ENCODE measurements around the gene EIF1AD. TPM values are rescaled to one million over a fixed set of nuclear protein-coding genes. Genes with fewer than 3 reads are reported as not detected.

EIF1AD gene
- total and polyA plus RNA-seq, 4 donors = 22.0 to 33.2 (median 28.7) TPM

DNA sequence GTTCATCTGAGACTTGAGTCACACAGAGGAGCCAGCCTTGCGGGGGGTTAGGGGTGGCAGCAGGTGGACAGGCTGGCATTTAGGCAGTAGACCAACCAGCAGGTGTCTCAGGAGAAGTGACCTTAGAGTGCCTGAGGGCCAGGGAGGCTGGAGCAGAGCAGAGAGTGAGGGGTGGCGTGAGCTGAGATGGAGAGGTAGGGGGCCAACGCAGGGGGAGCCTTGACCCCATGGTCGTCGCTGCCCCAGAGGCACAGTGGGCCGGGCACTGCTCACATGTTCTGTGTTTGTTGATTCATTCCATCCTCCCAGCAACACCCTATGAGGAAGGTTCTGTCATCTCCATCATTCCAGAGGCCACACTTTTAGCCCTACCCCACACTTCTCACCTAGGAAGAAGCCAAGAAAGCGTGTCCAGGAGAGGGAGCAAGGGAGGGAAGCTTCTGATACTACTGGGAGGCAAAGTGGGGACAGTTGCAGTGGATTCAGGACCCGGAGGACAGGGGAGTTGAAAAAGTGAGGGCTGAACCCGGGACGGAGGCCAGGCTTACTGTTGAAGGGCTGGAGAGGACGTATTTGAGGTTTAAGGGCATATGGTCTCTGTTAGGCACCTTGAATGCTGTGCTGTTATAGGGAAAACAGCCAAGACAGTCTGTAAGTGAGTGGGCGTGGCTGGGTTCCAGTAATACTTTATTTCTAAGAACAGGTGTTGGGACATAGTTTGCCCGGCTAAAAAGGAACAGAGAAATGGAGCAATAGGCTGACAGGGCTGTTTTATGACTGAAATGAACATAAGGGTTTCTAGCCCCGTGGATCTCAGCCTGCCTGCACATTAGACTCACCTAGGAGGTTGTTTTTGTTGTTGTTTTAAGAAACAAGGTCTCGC, 33.1 kb downstream of the EIF1AD start:
- Histone ChIP-seq H3K36me3 (ENCODE audit: control insufficient read depth in 4 of 4, insufficient read depth in 4 of 4, low read length in 4 of 4) (peaks cover 17 to 52% (median 34%) of the 10 kb centered on the region in 4 donors), H3K4me1 (ENCODE audit: control insufficient read depth in 5 of 5, insufficient read depth in 5 of 5, low read length in 5 of 5) (peaks cover 0 to 3% (median 0%) of the 10 kb centered on the region in 5 donors), H3K27me3 (ENCODE audit: control insufficient read depth in 3 of 3, insufficient read depth in 3 of 3, low read length in 2 of 3) (no peaks in the 10 kb centered on the region), H3K4me3 (no peak overlapping the region), H3K9me3 (ENCODE audit: control insufficient read depth in 4 of 4, insufficient read depth in 3 of 4, low read length in 3 of 4) (no peaks in the 10 kb centered on the region), H3K27ac (ENCODE audit: low read depth in 1 of 2, low read length in 1 of 2) (peak overlapping the region in 1 of 2 donors; percentile 69), H3K9ac (ENCODE audit: insufficient read depth in 1 of 2, low read length in 2 of 2) (no peak overlapping the region)
- DNase-seq (no peak), ATAC-seq (ENCODE audit: insufficient read depth, low FRiP score) (peak; percentile 55)
- no peak for TF ChIP-seq CTCF (IDR thresholded peaks at IDR 0.05; ENCODE audit: control extremely low read depth, extremely low read depth)
- 63 to 67% methylated on average over 15 of the region's 15 CpGs for WGBS, 2 donors

DNA sequence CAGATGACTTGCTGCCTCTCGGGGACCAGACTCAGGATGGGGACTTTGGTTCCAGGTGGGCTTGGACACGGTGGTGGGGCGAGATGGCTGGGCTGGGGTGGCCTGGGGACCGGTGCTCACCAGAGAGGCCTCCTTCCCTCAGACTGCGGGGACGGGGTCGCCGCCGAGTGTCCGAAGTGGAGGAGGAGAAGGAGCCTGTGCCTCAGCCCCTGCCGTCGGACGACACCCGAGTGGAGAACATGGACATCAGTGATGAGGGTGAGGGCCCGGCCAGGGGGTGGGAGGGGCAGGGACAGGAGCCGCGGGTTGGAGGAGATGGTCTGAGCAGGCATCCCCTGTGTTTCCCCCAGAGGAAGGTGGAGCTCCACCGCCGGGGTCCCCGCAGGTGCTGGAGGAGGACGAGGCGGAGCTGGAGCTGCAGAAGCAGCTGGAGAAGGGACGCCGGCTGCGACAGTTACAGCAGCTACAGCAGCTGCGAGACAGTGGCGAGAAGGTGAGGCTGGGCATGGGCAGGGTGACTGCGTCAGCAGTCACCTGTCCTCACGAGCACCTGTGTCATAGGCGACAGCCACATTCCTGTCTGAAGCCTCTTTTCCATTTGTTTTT, 34.5 kb downstream of the EIF1AD start:
- Histone ChIP-seq H3K4me1 (ENCODE audit: control insufficient read depth in 5 of 5, insufficient read depth in 5 of 5, low read length in 5 of 5) (peaks cover 3 to 10% (median 8%) of the 10 kb centered on the region in 5 donors), H3K36me3 (ENCODE audit: control insufficient read depth in 4 of 4, insufficient read depth in 4 of 4, low read length in 4 of 4) (peaks cover 17 to 53% (median 31%) of the 10 kb centered on the region in 4 donors), H3K4me3 (no peak overlapping the region), H3K9ac (ENCODE audit: insufficient read depth in 1 of 2, low read length in 2 of 2) (no peak overlapping the region), H3K27ac (ENCODE audit: low read depth in 1 of 2, low read length in 1 of 2) (no peak overlapping the region), H3K27me3 (ENCODE audit: control insufficient read depth in 3 of 3, insufficient read depth in 3 of 3, low read length in 2 of 3) (no peaks in the 10 kb centered on the region), H3K9me3 (ENCODE audit: control insufficient read depth in 4 of 4, insufficient read depth in 3 of 4, low read length in 3 of 4) (no peaks in the 10 kb centered on the region)
- no peak for ATAC-seq (ENCODE audit: insufficient read depth, low FRiP score)
- TF ChIP-seq CTCF (IDR thresholded peaks at IDR 0.05; ENCODE audit: control extremely low read depth, extremely low read depth) = no peak
- 94 to 95% methylated on average over 26 to 30 of the region's 30 CpGs for WGBS, 2 donors
- no peak for DNase-seq

DNA sequence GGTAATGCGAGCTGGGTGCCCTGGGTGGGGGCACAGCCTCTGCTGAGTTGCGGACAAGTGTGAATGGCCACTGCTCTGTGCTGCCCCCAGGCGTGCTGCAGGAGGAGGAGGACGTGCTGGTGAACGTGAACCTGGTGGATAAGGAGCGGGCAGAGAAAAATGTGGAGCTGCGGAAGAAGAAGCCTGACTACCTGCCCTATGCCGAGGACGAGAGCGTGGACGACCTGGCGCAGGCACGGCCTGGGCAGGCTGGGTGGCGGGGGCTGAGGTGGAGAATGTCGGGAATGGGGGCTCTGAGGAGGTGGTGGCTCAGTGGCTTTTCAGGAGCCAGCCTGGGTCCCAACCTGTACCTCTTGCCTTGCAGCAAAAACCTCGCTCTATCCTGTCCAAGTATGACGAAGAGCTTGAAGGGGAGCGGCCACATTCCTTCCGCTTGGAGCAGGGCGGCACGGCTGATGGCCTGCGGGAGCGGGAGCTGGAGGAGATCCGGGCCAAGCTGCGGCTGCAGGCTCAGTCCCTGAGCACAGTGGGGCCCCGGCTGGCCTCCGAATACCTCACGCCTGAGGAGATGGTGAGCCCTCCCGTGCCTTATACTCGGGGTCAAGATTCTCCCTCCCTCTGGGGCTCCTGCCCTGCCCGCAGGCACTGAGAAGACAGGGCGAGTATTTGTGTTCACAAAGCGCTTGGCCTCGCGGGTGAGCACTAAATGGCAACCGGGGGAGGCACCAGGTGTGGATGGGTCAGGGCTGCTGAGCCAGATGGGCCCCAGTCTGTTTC, 35.8 kb downstream of the EIF1AD start:
- Histone ChIP-seq H3K27me3 (ENCODE audit: control insufficient read depth in 3 of 3, insufficient read depth in 3 of 3, low read length in 2 of 3) (no peaks in the 10 kb centered on the region), H3K9me3 (ENCODE audit: control insufficient read depth in 4 of 4, insufficient read depth in 3 of 4, low read length in 3 of 4) (no peaks in the 10 kb centered on the region), H3K4me1 (ENCODE audit: control insufficient read depth in 5 of 5, insufficient read depth in 5 of 5, low read length in 5 of 5) (peaks cover 4 to 13% (median 10%) of the 10 kb centered on the region in 5 donors), H3K9ac (ENCODE audit: insufficient read depth in 1 of 2, low read length in 2 of 2) (no peak overlapping the region), H3K36me3 (ENCODE audit: control insufficient read depth in 4 of 4, insufficient read depth in 4 of 4, low read length in 4 of 4) (peaks cover 15 to 53% (median 33%) of the 10 kb centered on the region in 4 donors), H3K27ac (ENCODE audit: low read depth in 1 of 2, low read length in 1 of 2) (no peak overlapping the region), H3K4me3 (no peak overlapping the region)
- no peak for TF ChIP-seq CTCF (IDR thresholded peaks at IDR 0.05; ENCODE audit: control extremely low read depth, extremely low read depth)
- WGBS, 2 donors = 96% methylated on average over 36 of the region's 36 CpGs
- DNase-seq = no peak
- ATAC-seq (ENCODE audit: insufficient read depth, low FRiP score) = no peak

Measured in lung (tissue), 12 donors.